Chondrocyte (in vitro differentiated cells): ENCODE data around the gene OR2J2. TPM values are rescaled to one million over a fixed set of nuclear protein-coding genes. Genes with fewer than 3 reads are reported as not detected.
"Not testable (repeated sequence)": the region's sequence is repeated elsewhere in the genome, so short reads cannot be mapped to it uniquely, and the experiment has no call there.

ENCODE experiments used
- DNase-seq: peaks from one replicate; pipeline ENCODE4 v3.0.0; 2021; ENCODE audit warnings: mixed read lengths, low spot score
- H3K27ac Mint-ChIP-seq: one replicate; pipeline ENCODE4 v1.8.0; 2021; ENCODE audit warnings: mild to moderate bottlenecking, moderate library complexity, mixed read lengths; ENCODE audit not compliant: unreplicated experiment
- H3K27me3 Mint-ChIP-seq: 2 replicates; pipeline ENCODE4 v1.8.0; 2021; ENCODE audit warnings: low read depth, mixed read lengths
- H3K36me3 Mint-ChIP-seq: 2 replicates; pipeline ENCODE4 v1.8.0; 2021; ENCODE audit warnings: low read depth, mixed read lengths
- H3K4me1 Mint-ChIP-seq: 2 replicates; pipeline ENCODE4 v1.8.0; 2021; ENCODE audit warnings: low read depth, mild to moderate bottlenecking, mixed read lengths
- H3K4me3 Mint-ChIP-seq: one replicate; pipeline ENCODE4 v1.8.0; 2021; ENCODE audit warnings: mild to moderate bottlenecking, moderate library complexity, mixed read lengths; ENCODE audit not compliant: unreplicated experiment
- H3K9me3 Mint-ChIP-seq: 2 replicates; pipeline ENCODE4 v1.8.0; 2021; ENCODE audit warnings: low read depth, mixed read lengths
- total RNA-seq: library from RNA; stranded (reverse); gene quantifications from 3 replicates; pipeline ENCODE4 v1.2.1, GENCODE V29; 2021
- TF ChIP-seq, protein P1 (sequence below): fragments of 200-600 bp; sonication (generic); IDR thresholded peaks from 2 replicates; pipeline ENCODE4 v1.5.0; 2021; ENCODE audit warnings: antibody characterized with exemption, mild to moderate bottlenecking, moderate library complexity

OR2J2 gene
- total RNA-seq, 1 donor from 2014 or later: not detected

DNA sequence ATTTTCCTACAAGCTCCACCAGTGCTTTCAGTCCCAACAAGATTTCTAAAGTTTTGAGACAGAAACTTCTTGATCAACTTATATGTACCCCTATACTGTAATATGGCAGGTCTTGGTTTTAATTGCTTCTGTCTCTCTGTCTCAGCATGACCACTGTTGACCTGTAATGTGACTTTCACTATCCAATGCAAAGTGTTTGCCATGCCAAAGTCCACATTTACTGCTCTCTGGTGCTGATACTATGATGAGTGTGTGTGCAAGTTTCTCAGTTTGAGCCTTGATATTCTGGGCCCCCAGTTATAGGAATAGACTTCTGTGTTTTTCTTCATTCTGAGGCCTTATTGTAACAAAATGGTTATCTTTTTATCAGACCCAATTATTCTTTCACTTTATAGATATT is 45.8 kb downstream of the OR2J2 start:
- peaks cover 2% of the 10 kb centered on the region for H3K27me3 Mint-ChIP-seq
- DNase-seq: no peak
- H3K9me3 Mint-ChIP-seq: no peaks in the 10 kb centered on the region
- no peak overlapping the region for H3K4me3 Mint-ChIP-seq
- no peaks in the 10 kb centered on the region for H3K4me1 Mint-ChIP-seq
- no peaks in the 10 kb centered on the region for H3K36me3 Mint-ChIP-seq
- H3K27ac Mint-ChIP-seq: no peak overlapping the region
- TF ChIP-seq, protein P1, sequence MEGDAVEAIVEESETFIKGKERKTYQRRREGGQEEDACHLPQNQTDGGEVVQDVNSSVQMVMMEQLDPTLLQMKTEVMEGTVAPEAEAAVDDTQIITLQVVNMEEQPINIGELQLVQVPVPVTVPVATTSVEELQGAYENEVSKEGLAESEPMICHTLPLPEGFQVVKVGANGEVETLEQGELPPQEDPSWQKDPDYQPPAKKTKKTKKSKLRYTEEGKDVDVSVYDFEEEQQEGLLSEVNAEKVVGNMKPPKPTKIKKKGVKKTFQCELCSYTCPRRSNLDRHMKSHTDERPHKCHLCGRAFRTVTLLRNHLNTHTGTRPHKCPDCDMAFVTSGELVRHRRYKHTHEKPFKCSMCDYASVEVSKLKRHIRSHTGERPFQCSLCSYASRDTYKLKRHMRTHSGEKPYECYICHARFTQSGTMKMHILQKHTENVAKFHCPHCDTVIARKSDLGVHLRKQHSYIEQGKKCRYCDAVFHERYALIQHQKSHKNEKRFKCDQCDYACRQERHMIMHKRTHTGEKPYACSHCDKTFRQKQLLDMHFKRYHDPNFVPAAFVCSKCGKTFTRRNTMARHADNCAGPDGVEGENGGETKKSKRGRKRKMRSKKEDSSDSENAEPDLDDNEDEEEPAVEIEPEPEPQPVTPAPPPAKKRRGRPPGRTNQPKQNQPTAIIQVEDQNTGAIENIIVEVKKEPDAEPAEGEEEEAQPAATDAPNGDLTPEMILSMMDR: no peak

DNA sequence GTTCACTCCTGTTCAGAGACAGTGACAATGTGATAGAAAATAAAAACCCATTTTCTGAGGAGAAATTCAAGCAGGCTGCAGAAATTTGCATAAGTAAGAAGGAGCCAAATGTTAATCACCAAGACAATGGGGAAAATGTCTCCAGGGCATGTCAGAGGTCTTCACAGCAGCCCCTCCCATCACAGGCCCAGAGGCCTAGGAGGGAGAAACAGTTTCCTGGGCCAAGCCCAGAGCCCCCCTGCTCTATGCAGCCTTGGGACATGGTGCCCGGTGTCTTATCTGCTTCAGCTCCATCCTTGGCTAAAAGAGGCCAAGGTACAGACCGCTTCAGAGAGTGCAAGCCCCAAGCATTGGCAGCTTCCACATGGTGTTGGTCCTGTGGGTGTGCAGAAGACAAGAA is 46.5 kb downstream of the OR2J2 start:
- H3K27ac Mint-ChIP-seq, H3K9me3 Mint-ChIP-seq, H3K36me3 Mint-ChIP-seq, DNase-seq, H3K4me3 Mint-ChIP-seq, H3K4me1 Mint-ChIP-seq, H3K27me3 Mint-ChIP-seq: not testable (repeated sequence)

DNA sequence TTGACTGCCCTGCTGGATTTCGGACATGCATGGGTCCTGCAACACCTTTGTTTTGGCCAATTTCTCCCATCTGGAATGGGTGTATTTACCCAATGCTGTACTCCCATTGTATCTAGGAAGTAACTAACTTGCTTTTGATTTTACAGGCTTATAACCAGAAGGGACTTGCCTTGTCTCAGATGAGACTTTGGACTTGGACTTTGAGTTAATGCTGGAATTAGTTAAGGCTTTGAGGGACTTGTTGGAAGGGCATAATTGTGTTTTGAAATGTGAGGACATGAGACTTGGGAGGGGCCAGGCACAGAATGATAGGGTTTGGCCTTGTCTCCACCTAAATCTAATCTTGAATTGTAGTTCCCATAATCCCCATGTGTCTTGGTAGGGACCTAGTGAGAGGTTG is 47.3 kb downstream of the OR2J2 start:
- not testable (repeated sequence) for H3K4me1 Mint-ChIP-seq, H3K9me3 Mint-ChIP-seq, DNase-seq, H3K36me3 Mint-ChIP-seq, H3K27ac Mint-ChIP-seq, H3K4me3 Mint-ChIP-seq, H3K27me3 Mint-ChIP-seq

Other genes with a start within 250 kb of the OR2J2 start
- gene TRIM27, start 246.9 kb upstream of the OR2J2 start, total RNA-seq: 49.6 to 61.8 TPM (median 53.5 TPM) in 3 replicates
- 0.41 to 0.80 TPM (median 0.52 TPM) in 3 replicates for gene ZNF311, start 165.6 kb upstream of the OR2J2 start, total RNA-seq
- gene OR2W1, start 125.7 kb upstream of the OR2J2 start, total RNA-seq: not detected in 3 replicates
- not detected in 3 replicates for gene OR2B3, start 83.6 kb upstream of the OR2J2 start, total RNA-seq
- gene OR2J1, start 71.4 kb upstream of the OR2J2 start, total RNA-seq: not detected in 3 replicates
- gene OR2J3, start 62.8 kb upstream of the OR2J2 start, total RNA-seq: not detected in 3 replicates
- not detected in 3 replicates for gene OR14J1, start 130.8 kb downstream of the OR2J2 start, total RNA-seq
- not detected in 3 replicates for gene OR5V1, start 198.0 kb downstream of the OR2J2 start, total RNA-seq
- gene OR12D3, start 204.4 kb downstream of the OR2J2 start, total RNA-seq: not detected in 3 replicates
- not detected in 3 replicates for gene OR12D2, start 224.7 kb downstream of the OR2J2 start, total RNA-seq
- not detected in 3 replicates for gene OR12D1, start 244.0 kb downstream of the OR2J2 start, total RNA-seq